ENCODE data around the gene TBC1D16.
"Not testable (repeated sequence)": the region's sequence is repeated elsewhere in the genome, so short reads cannot be mapped to it uniquely, and the experiment has no call there.

Gene TBC1D16

GRCh38 chr17:79914813-79915740 is 120.6 kb downstream of the TBC1D16 start:
- DNase-seq (ENCODE audit: low spot score), result no peak

- DNase-seq (ENCODE audit: low spot score), result no peak
Observed at GRCh38 chr17:79913896-79914812, 121.5 kb downstream of the TBC1D16 start.

GRCh38 chr17:79913451-79913850 is 122.2 kb downstream of the TBC1D16 start:
- DNase-seq (ENCODE audit: low spot score), result no peak

- no peak for DNase-seq (ENCODE audit: low spot score)
Observed at GRCh38 chr17:79912552-79913330, 122.9 kb downstream of the TBC1D16 start.

GRCh38 chr17:79911430-79912399 is 124.0 kb downstream of the TBC1D16 start:
- DNase-seq (ENCODE audit: low spot score), result no peak

- no peak for DNase-seq (ENCODE audit: low spot score)
Observed at GRCh38 chr17:79910985-79911361, 124.7 kb downstream of the TBC1D16 start.

GRCh38 chr17:79909121-79909520 is 126.6 kb downstream of the TBC1D16 start:
- DNase-seq (ENCODE audit: low spot score), result no peak

GRCh38 chr17:79907850-79908249 is 127.8 kb downstream of the TBC1D16 start:
- no peak for DNase-seq (ENCODE audit: low spot score)

- DNase-seq (ENCODE audit: low spot score), result no peak
Observed at GRCh38 chr17:79907217-79907715, 128.4 kb downstream of the TBC1D16 start.

GRCh38 chr17:79905832-79906231 is 129.8 kb downstream of the TBC1D16 start:
- DNase-seq (ENCODE audit: low spot score), result no peak

GRCh38 chr17:79904865-79905264 is 130.8 kb downstream of the TBC1D16 start:
- DNase-seq (ENCODE audit: low spot score), result no peak

GRCh38 chr17:79902146-79902791 is 133.4 kb downstream of the TBC1D16 start:
- DNase-seq (ENCODE audit: low spot score), result no peak

- DNase-seq (ENCODE audit: low spot score), result no peak
Observed at GRCh38 chr17:79901131-79901530, 134.5 kb downstream of the TBC1D16 start.

GRCh38 chr17:79899584-79899983 is 136.1 kb downstream of the TBC1D16 start:
- no peak for DNase-seq (ENCODE audit: low spot score)

- DNase-seq (ENCODE audit: low spot score), result no peak
Observed at GRCh38 chr17:79897243-79898063, 138.2 kb downstream of the TBC1D16 start.

- not testable (repeated sequence) for DNase-seq (ENCODE audit: low spot score)
Observed at GRCh38 chr17:79893457-79893856, 142.2 kb downstream of the TBC1D16 start.

- DNase-seq (ENCODE audit: low spot score), result no peak
Observed at GRCh38 chr17:79892457-79893241, 143.0 kb downstream of the TBC1D16 start.

GRCh38 chr17:79891113-79891730 is 144.4 kb downstream of the TBC1D16 start:
- no peak for DNase-seq (ENCODE audit: low spot score)
